ENCODE measurements around the gene CCDC71. TPM values are rescaled to one million over a fixed set of nuclear protein-coding genes. Genes with fewer than 3 reads are reported as not detected.

The CCDC71 gene
- total RNA-seq, 2 donors from 2014 or later, result 23.4 to 25.7 TPM

DNA sequence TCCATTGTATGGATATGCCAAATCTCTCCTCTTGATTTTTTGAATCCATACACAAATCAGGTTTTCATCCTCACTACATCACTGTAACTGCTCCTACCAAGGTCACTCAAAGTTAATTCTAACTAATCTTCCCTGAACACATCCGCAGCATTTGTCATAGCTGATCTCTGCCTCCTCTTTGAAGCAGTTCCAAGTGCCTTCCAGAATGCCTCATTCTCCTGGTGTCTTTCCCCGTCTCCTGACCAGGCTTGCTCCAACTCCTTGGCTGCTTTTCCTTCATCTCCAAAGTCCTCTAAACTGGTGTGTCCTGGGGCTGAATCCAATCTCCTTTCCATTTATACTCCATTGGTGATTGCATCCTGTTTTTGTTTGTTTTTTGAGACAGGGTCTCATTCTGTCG lies 32.0 kb upstream of the CCDC71 start:
- no peaks in the 10 kb centered on the region for H3K9me3 ChIP-seq (ENCODE audit: control insufficient read depth, low read length)
- H3K27me3 Mint-ChIP-seq (ENCODE audit: insufficient read depth), result peaks cover 30% of the 10 kb centered on the region

DNA sequence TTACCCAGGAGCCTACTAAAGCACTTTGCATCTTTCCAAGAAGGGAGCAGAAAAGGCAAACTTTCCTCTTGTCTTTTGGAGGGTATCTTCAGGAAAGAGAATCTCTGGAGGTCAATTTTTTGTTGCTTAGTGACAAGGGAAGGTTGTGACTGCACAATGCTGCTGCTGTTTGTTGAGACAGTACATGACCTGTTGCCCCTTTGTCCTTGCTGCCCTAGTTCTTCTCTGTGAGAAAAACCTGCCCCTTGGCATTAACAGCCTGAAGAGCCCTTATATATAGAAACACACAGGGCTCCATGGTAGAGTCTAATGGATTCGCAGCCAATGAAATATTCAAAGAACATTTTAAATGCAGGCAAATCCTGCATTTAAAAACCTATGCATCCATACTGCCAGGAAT lies 25.6 kb upstream of the CCDC71 start:
- no peak overlapping the region for H3K4me3 Mint-ChIP-seq
- no peaks in the 10 kb centered on the region for H3K9me3 Mint-ChIP-seq
- H3K36me3 Mint-ChIP-seq (ENCODE audit: low read depth), result no peaks in the 10 kb centered on the region
- no peak overlapping the region for H3K27ac Mint-ChIP-seq
- no peak for DNase-seq
- H3K4me1 Mint-ChIP-seq, result no peaks in the 10 kb centered on the region
- no peaks in the 10 kb centered on the region for H3K4me1 ChIP-seq (ENCODE audit: control insufficient read depth, insufficient read depth, low read length)
- no peaks in the 10 kb centered on the region for H3K9me3 ChIP-seq (ENCODE audit: control insufficient read depth, low read length)
- H3K36me3 ChIP-seq (ENCODE audit: control insufficient read depth, insufficient read depth, low read length), result no peaks in the 10 kb centered on the region
- H3K27me3 Mint-ChIP-seq (ENCODE audit: insufficient read depth), result peaks cover 4% of the 10 kb centered on the region
- WGBS, 2 experiments (ENCODE audit: insufficient coverage in 1 of 2, insufficient read length in 1 of 2), result 100% methylated on average over 1 of the region's 1 CpG; no CpG with 5 or more reads in 1 of the 2 experiments
- H3K27me3 ChIP-seq (ENCODE audit: control insufficient read depth, insufficient read depth, low read length, poor library complexity, severe bottlenecking), result no peaks in the 10 kb centered on the region
- no peak overlapping the region for H3K4me3 ChIP-seq (ENCODE audit: low read length)
- H3K9ac ChIP-seq (ENCODE audit: extremely low read depth, low read length, poor library complexity, severe bottlenecking), result no peak overlapping the region
- TF ChIP-seq, protein P1, sequence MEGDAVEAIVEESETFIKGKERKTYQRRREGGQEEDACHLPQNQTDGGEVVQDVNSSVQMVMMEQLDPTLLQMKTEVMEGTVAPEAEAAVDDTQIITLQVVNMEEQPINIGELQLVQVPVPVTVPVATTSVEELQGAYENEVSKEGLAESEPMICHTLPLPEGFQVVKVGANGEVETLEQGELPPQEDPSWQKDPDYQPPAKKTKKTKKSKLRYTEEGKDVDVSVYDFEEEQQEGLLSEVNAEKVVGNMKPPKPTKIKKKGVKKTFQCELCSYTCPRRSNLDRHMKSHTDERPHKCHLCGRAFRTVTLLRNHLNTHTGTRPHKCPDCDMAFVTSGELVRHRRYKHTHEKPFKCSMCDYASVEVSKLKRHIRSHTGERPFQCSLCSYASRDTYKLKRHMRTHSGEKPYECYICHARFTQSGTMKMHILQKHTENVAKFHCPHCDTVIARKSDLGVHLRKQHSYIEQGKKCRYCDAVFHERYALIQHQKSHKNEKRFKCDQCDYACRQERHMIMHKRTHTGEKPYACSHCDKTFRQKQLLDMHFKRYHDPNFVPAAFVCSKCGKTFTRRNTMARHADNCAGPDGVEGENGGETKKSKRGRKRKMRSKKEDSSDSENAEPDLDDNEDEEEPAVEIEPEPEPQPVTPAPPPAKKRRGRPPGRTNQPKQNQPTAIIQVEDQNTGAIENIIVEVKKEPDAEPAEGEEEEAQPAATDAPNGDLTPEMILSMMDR (conservative IDR thresholded peaks at IDR 0.05), result no peak
- H3K27ac ChIP-seq (ENCODE audit: low read depth, low read length), result no peak overlapping the region

More for the DNA sequence above, 32.0 kb upstream of the CCDC71 start:
- Mint-ChIP-seq H3K4me3 (no peak overlapping the region), H3K27ac (no peak overlapping the region), H3K4me1 (no peaks in the 10 kb centered on the region), H3K9me3 (peaks cover 2% of the 10 kb centered on the region), H3K36me3 (ENCODE audit: low read depth) (no peaks in the 10 kb centered on the region)
- TF ChIP-seq, protein P1 (conservative IDR thresholded peaks at IDR 0.05), result no peak
- H3K4me1 ChIP-seq (ENCODE audit: control insufficient read depth, insufficient read depth, low read length), result no peaks in the 10 kb centered on the region
- H3K27me3 ChIP-seq (ENCODE audit: control insufficient read depth, insufficient read depth, low read length, poor library complexity, severe bottlenecking), result no peaks in the 10 kb centered on the region
- no peak overlapping the region for H3K9ac ChIP-seq (ENCODE audit: extremely low read depth, low read length, poor library complexity, severe bottlenecking)
- 93 to 94% methylated on average over 3 of the region's 3 CpGs for WGBS, 2 experiments (ENCODE audit: insufficient coverage in 1 of 2, insufficient read length in 1 of 2)
- no peak for DNase-seq
- H3K36me3 ChIP-seq (ENCODE audit: control insufficient read depth, insufficient read depth, low read length), result no peaks in the 10 kb centered on the region
- no peak overlapping the region for H3K4me3 ChIP-seq (ENCODE audit: low read length)
- no peak overlapping the region for H3K27ac ChIP-seq (ENCODE audit: low read depth, low read length)

DNA sequence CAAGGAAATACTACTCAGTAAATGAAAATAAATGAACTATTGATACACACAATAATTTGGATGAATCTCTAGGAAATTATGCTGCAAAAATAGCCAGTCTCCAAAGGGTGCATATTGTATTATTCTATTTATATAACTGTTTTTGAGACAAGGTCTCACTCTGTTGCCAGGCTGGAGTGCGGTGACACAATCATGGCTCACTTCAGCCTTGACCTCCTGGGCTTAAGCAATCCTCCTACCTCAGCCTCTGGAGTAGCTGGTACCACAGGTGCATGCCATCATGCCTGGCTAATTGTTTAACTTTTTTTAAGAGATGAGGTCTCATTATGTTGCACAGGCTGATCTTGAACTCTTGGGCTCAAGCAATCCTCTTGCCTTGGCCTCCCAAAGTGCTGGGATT lies 17.7 kb upstream of the CCDC71 start:
- H3K4me1 Mint-ChIP-seq, result no peaks in the 10 kb centered on the region
- 88% methylated on average over 1 of the region's 1 CpG for WGBS, 2 experiments (ENCODE audit: insufficient coverage in 1 of 2, insufficient read length in 1 of 2)
- no peaks in the 10 kb centered on the region for H3K36me3 ChIP-seq (ENCODE audit: control insufficient read depth, insufficient read depth, low read length)
- TF ChIP-seq, protein P1 (conservative IDR thresholded peaks at IDR 0.05), result no peak
- peaks cover 17% of the 10 kb centered on the region for H3K27me3 Mint-ChIP-seq (ENCODE audit: insufficient read depth)
- no peak overlapping the region for H3K27ac ChIP-seq (ENCODE audit: low read depth, low read length)
- no peak overlapping the region for H3K4me3 ChIP-seq (ENCODE audit: low read length)
- H3K9me3 ChIP-seq (ENCODE audit: control insufficient read depth, low read length), result no peaks in the 10 kb centered on the region
- H3K27ac Mint-ChIP-seq, result no peak overlapping the region
- H3K4me1 ChIP-seq (ENCODE audit: control insufficient read depth, insufficient read depth, low read length), result no peaks in the 10 kb centered on the region
- H3K9ac ChIP-seq (ENCODE audit: extremely low read depth, low read length, poor library complexity, severe bottlenecking), result no peak overlapping the region
- no peak for DNase-seq
- H3K4me3 Mint-ChIP-seq, result no peak overlapping the region
- H3K27me3 ChIP-seq (ENCODE audit: control insufficient read depth, insufficient read depth, low read length, poor library complexity, severe bottlenecking), result no peaks in the 10 kb centered on the region
- H3K36me3 Mint-ChIP-seq (ENCODE audit: low read depth), result no peaks in the 10 kb centered on the region
- peaks cover 18% of the 10 kb centered on the region for H3K9me3 Mint-ChIP-seq
